ENCODE results near the gene UBE2D4. TPM values are rescaled to one million over a fixed set of nuclear protein-coding genes. Genes with fewer than 3 reads are reported as not detected.

Gene UBE2D4
- total RNA-seq, 4 donors from 2014 or later = 13.3 to 55.7 (median 15.5) TPM

- intact Hi-C loops (cut with DNase I; ENCODE audit: low total_unique reads) (no loop called here), in situ Hi-C loops (cut with MboI; ENCODE audit: low pct_ligation_motif_present in 1 of 4, low pct_unique_long_range_greater_than_20kb in 1 of 4, low sequenced_read_pairs in 3 of 4) (no loop called here)
- 78 to 95% methylated on average over 2 to 5 of the region's 5 CpGs for WGBS, 2 donors (ENCODE audit: low coverage in 1 of 2)
- no peaks in the 10 kb centered on the region for H3K27me3 ChIP-seq
- H3K36me3 ChIP-seq = no peaks in the 10 kb centered on the region
- no peak for DNase-seq
- no peak overlapping the region for H3K27ac ChIP-seq
- no peaks in the 10 kb centered on the region for H3K9me3 ChIP-seq
- no peak for TF ChIP-seq EP300 (IDR thresholded peaks at IDR 0.05; ENCODE audit: low read depth)
- no peak for TF ChIP-seq CTCF (IDR thresholded peaks at IDR 0.05)
- no peak for TF ChIP-seq POLR2A (IDR thresholded peaks at IDR 0.05)
- no peak overlapping the region for H3K4me3 ChIP-seq
- no peaks in the 10 kb centered on the region for H3K4me1 ChIP-seq
Measured at GRCh38 chr7:43914795-43915194, 11.4 kb upstream of the UBE2D4 start.

- Histone ChIP-seq H3K27ac (no peak overlapping the region), H3K9me3 (no peaks in the 10 kb centered on the region), H3K36me3 (no peaks in the 10 kb centered on the region), H3K4me3 (no peak overlapping the region), H3K27me3 (no peaks in the 10 kb centered on the region), H3K4me1 (no peaks in the 10 kb centered on the region)
- no peak for TF ChIP-seq EP300 (IDR thresholded peaks at IDR 0.05; ENCODE audit: low read depth)
- no peak for TF ChIP-seq CTCF (IDR thresholded peaks at IDR 0.05)
- no peak for TF ChIP-seq POLR2A (IDR thresholded peaks at IDR 0.05)
- TF ChIP-seq POLR2AphosphoS5 (IDR thresholded peaks at IDR 0.05) = no peak
- no peak for DNase-seq
- WGBS, 2 donors (ENCODE audit: low coverage in 1 of 2) = 95 to 96% methylated on average over 5 of the region's 5 CpGs
- in situ Hi-C loops (cut with MboI; ENCODE audit: low pct_ligation_motif_present in 1 of 4, low pct_unique_long_range_greater_than_20kb in 1 of 4, low sequenced_read_pairs in 3 of 4) (no loop called here), intact Hi-C loops (cut with DNase I; ENCODE audit: low total_unique reads) (no loop called here)
Measured at GRCh38 chr7:43915907-43916306, 10.3 kb upstream of the UBE2D4 start.

- no peaks in the 10 kb centered on the region for H3K36me3 ChIP-seq
- H3K4me1 ChIP-seq = peaks cover 0 to 12% (median 7%) of the 10 kb centered on the region in 4 donors
- in situ Hi-C loops (cut with MboI; ENCODE audit: low pct_ligation_motif_present in 1 of 4, low pct_unique_long_range_greater_than_20kb in 1 of 4, low sequenced_read_pairs in 3 of 4) = no loop called here
- no peak for DNase-seq
- WGBS, 2 donors (ENCODE audit: low coverage in 1 of 2) = 21 to 30% methylated on average over 2 of the region's 2 CpGs
- H3K27me3 ChIP-seq = no peaks in the 10 kb centered on the region
- TF ChIP-seq CTCF (IDR thresholded peaks at IDR 0.05) (no peak), EP300 (IDR thresholded peaks at IDR 0.05; ENCODE audit: low read depth) (no peak), POLR2A (IDR thresholded peaks at IDR 0.05) (no peak), POLR2AphosphoS5 (IDR thresholded peaks at IDR 0.05) (no peak)
- no peak overlapping the region for H3K27ac ChIP-seq
- intact Hi-C loops (cut with DNase I; ENCODE audit: low total_unique reads) = no loop called here
- no peak overlapping the region for H3K4me3 ChIP-seq
- no peaks in the 10 kb centered on the region for H3K9me3 ChIP-seq
Measured at GRCh38 chr7:43921423-43921822, 4.8 kb upstream of the UBE2D4 start.

- no peak for DNase-seq
- Histone ChIP-seq H3K27me3 (no peaks in the 10 kb centered on the region), H3K36me3 (no peaks in the 10 kb centered on the region), H3K4me3 (no peak overlapping the region), H3K27ac (no peak overlapping the region), H3K9me3 (no peaks in the 10 kb centered on the region), H3K4me1 (peaks cover 0 to 20% (median 13%) of the 10 kb centered on the region in 4 donors)
- 91 to 100% methylated on average over 4 of the region's 4 CpGs for WGBS, 2 donors (ENCODE audit: low coverage in 1 of 2)
- TF ChIP-seq POLR2AphosphoS5 (IDR thresholded peaks at IDR 0.05) (no peak), CTCF (IDR thresholded peaks at IDR 0.05) (no peak), POLR2A (IDR thresholded peaks at IDR 0.05) (no peak), EP300 (IDR thresholded peaks at IDR 0.05; ENCODE audit: low read depth) (no peak)
- intact Hi-C loops (cut with DNase I; ENCODE audit: low total_unique reads) = no loop called here
- in situ Hi-C loops (cut with MboI; ENCODE audit: low pct_ligation_motif_present in 1 of 4, low pct_unique_long_range_greater_than_20kb in 1 of 4, low sequenced_read_pairs in 3 of 4) = no loop called here
Measured at GRCh38 chr7:43922726-43923125, 3.5 kb upstream of the UBE2D4 start.
